GM21723 (cell line): Measurements from ENCODE around the gene DLST.

Experiments
- ATAC-seq: cut with Tn5 transposase; IDR thresholded peaks from one replicate; pipeline ENCODE4 v1.9.1; 2021; ENCODE audit warnings: mild to moderate bottlenecking, moderate library complexity; ENCODE audit not compliant: unreplicated experiment

DLST gene

GRCh38 chr14:74952697-74953484, 71.2 kb downstream of the DLST start:
- no peak for ATAC-seq
